Renal cortex interstitium (tissue), 11 donors: ENCODE measurements around the gene CD300A. TPM values are rescaled to one million over a fixed set of nuclear protein-coding genes. Genes with fewer than 3 reads are reported as not detected.
"Not testable (repeated sequence)": the region's sequence is repeated elsewhere in the genome, so short reads cannot be mapped to it uniquely, and the experiment has no call there.

Experiments used
- DNase-seq, 11 donors: peaks; one replicate each; pipeline ENCODE4 v3.0.0-alpha.2; 2013; ENCODE audit warnings: low read depth in 9 of 11, low spot score in 4 of 11; ENCODE audit errors: extremely low read depth in 1 of 11
- polyA plus RNA-seq, 3 donors: library from polyadenylated mRNA; unstranded; fragments of 120-200 nt; gene quantifications; one replicate each; pipeline ENCODE4 v1.2.1, GENCODE V29; 2013; ENCODE audit not compliant: insufficient read length in 3 of 3

Gene CD300A
- polyA plus RNA-seq, 3 donors: 1.00 to 2.8 (median 1.8) TPM

- DNase-seq: no peak
These were observed 41.7 kb downstream of the CD300A start for GRCh38 chr17:74508156-74508555.

- DNase-seq: no peak
These were observed 45.6 kb downstream of the CD300A start for GRCh38 chr17:74512036-74512435.

GRCh38 chr17:74512624-74513091, 46.2 kb downstream of the CD300A start:
- no peak for DNase-seq

GRCh38 chr17:74513987-74514631, 47.7 kb downstream of the CD300A start:
- DNase-seq: peak in 3 of 11 donors; percentile 4 to 26 (median 17)

GRCh38 chr17:74514632-74515334, 48.3 kb downstream of the CD300A start:
- no peak for DNase-seq

- DNase-seq: no peak
These were observed 49.5 kb downstream of the CD300A start for GRCh38 chr17:74515941-74516340.

GRCh38 chr17:74516561-74517328, 50.3 kb downstream of the CD300A start:
- DNase-seq: no peak

- DNase-seq: not testable (repeated sequence)
These were observed 52.1 kb downstream of the CD300A start for GRCh38 chr17:74518413-74518981.

GRCh38 chr17:74520016-74520434, 53.6 kb downstream of the CD300A start:
- no peak for DNase-seq

- DNase-seq: no peak
These were observed 54.5 kb downstream of the CD300A start for GRCh38 chr17:74520790-74521480.

GRCh38 chr17:74521701-74522201, 55.3 kb downstream of the CD300A start:
- no peak for DNase-seq

GRCh38 chr17:74522381-74523105, 56.1 kb downstream of the CD300A start:
- no peak for DNase-seq

- DNase-seq: no peak
These were observed 56.9 kb downstream of the CD300A start for GRCh38 chr17:74523308-74523707.

- no peak for DNase-seq
These were observed 58.4 kb downstream of the CD300A start for GRCh38 chr17:74524653-74525464.

- no peak for DNase-seq
These were observed 59.0 kb downstream of the CD300A start for GRCh38 chr17:74525465-74525725.

- no peak for DNase-seq
These were observed 59.4 kb downstream of the CD300A start for GRCh38 chr17:74525781-74526288.

- no peak for DNase-seq
These were observed 60.2 kb downstream of the CD300A start for GRCh38 chr17:74526681-74527080.
